ENCODE measurements around the gene PCYT1A.
A peak's percentile ranks its signal among the peaks of the same experiment; 100 is the strongest.
"Not testable (repeated sequence)": the region's sequence is repeated elsewhere in the genome, so short reads cannot be mapped to it uniquely, and the experiment has no call there.

PCYT1A gene

DNA sequence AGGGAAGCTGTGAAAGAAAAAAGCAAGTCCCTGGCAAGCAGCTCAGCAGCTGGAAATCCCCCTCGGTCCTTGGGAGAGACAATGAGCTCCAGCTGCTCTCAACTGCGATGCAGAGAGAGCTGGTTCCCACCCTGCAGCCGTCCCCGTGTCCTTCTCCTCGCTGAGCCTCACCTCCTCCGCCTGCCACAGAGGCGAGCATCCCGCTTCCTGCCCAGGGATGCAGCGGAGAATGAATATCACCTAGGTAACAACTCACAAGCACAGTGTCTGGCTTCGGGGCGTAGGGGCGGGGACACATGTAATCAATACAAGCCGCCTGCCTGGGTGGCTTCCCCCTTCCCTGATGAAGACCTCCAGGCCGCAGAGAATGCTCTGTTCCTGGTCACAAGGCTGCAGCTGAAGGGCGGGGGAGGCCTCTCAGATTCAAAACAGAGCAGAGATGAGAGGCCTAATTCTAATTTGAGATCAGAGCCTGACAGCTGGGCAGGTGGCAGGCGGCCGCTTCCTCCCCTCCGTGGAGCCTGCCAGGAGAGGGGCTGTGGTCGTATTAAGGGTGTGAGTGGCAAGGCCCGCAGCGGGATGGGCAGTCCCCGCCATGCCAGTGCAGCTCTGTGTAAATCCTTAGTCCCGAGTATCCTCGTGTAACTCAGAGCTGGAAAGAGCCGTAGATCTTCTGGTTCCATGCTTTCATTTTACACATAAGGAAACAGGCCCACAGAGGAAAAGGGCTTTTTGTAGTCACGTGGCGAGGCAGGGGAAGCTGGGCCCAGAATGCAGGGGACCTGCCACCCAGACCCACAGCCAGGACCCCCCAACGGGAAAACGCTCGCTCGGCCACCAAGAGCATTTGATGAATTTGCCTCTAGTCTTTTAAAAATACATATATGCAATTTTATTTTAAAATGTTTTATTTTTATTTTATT lies 100.6 kb downstream of the PCYT1A start:
- peak overlapping the region; percentile 45 for H3K4me3 ChIP-seq (ENCODE audit: low read depth, low read length)
- TF ChIP-seq, protein P1, sequence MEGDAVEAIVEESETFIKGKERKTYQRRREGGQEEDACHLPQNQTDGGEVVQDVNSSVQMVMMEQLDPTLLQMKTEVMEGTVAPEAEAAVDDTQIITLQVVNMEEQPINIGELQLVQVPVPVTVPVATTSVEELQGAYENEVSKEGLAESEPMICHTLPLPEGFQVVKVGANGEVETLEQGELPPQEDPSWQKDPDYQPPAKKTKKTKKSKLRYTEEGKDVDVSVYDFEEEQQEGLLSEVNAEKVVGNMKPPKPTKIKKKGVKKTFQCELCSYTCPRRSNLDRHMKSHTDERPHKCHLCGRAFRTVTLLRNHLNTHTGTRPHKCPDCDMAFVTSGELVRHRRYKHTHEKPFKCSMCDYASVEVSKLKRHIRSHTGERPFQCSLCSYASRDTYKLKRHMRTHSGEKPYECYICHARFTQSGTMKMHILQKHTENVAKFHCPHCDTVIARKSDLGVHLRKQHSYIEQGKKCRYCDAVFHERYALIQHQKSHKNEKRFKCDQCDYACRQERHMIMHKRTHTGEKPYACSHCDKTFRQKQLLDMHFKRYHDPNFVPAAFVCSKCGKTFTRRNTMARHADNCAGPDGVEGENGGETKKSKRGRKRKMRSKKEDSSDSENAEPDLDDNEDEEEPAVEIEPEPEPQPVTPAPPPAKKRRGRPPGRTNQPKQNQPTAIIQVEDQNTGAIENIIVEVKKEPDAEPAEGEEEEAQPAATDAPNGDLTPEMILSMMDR (IDR thresholded peaks at IDR 0.05; ENCODE audit: insufficient read depth, low read depth, low read length, missing control alignments), result no peak
- peak; percentile 86 for DNase-seq (ENCODE audit: low read depth)

DNA sequence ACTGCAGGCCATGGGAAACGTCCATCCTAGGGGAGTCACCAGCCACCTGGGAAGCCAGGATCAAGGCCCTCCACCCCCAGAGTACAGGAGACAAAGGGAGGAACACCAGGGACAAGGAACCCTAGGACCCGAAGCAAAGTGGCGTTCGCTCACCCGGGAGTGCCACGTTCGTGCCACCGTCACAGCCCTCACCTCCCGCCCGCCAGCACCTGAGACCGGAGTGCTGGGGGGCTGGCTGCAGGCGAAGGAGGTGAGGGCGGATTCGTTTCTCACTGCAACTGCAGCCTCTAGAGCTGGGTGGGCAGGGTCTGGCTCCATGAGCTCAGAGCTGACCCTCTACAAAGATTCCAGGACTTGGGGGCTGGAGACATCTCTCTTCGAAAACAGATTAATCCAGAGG lies 102.6 kb downstream of the PCYT1A start:
- no peak overlapping the region for H3K4me3 ChIP-seq (ENCODE audit: low read depth, low read length)
- TF ChIP-seq, protein P1 (IDR thresholded peaks at IDR 0.05; ENCODE audit: insufficient read depth, low read depth, low read length, missing control alignments), result no peak
- DNase-seq (ENCODE audit: low read depth), result no peak

DNA sequence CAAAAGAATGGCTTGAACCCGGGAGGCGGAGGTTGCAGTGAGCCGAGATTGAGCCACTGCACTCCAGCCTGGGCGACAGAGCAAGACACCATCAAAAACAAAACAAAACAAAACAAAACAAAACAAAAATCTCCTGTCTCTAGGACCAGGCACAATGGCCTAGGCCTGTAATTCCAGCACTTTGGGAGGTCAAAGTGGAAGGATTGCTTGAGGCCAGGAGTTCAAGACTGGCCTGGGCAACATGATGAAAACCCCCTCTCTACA lies 103.4 kb downstream of the PCYT1A start:
- DNase-seq (ENCODE audit: low read depth); H3K4me3 ChIP-seq (ENCODE audit: low read depth, low read length): not testable (repeated sequence)

DNA sequence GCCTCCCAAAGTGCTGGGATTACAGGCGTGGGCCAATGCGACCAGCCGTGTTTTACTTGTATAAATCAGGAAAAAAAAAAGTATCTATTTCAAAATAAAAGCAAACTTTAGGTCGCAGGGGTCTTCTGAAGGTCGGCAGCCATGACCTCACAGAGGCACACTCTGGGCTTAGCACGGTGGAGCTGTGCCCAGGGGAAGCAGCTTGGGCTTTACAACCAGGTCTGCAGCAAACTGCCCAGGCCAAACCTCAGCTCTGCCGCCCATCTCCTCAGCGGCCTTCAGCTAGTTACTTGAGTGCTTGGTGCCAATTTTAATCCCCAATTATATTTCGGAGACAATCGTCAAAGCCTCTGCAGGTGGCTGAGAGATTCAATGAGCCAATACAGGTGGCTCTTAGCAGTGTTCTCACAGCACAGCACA lies 106.4 kb downstream of the PCYT1A start:
- H3K4me3 ChIP-seq (ENCODE audit: low read depth, low read length), result no peak overlapping the region
- DNase-seq (ENCODE audit: low read depth), result peak; percentile 60
- TF ChIP-seq, protein P1 (IDR thresholded peaks at IDR 0.05; ENCODE audit: insufficient read depth, low read depth, low read length, missing control alignments), result no peak

DNA sequence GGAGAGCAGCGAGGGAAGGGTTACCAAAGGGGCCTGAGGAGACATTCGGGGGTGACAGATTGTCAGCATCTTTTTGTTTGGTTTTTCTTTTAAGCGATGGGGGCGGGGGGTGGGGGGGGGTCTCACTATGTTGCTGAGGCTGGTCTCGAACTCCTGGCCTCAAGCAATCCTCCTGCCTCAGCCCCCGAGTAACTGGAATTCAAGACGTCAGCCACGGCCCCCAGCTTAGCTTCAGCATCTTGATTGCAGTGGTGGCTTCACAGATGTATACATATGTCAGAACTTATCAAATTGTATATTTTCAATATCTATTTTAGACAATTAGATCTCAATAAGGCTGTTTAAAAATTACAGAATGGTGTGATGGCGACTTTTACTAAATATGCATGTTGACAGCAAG lies 107.2 kb downstream of the PCYT1A start:
- DNase-seq (ENCODE audit: low read depth), result no peak
- TF ChIP-seq, protein P1 (IDR thresholded peaks at IDR 0.05; ENCODE audit: insufficient read depth, low read depth, low read length, missing control alignments), result no peak
- peak overlapping the region; percentile 47 for H3K4me3 ChIP-seq (ENCODE audit: low read depth, low read length)
